Raji (cell line): Measurements from ENCODE around the gene CGNL1.

Source experiments
- POLR2A ChIP-seq: IDR thresholded peaks from 2 replicates; pipeline ENCODE4 v1.6.1; 2011; ENCODE audit warnings: low read depth, low read length, control low read depth; ENCODE audit not compliant: insufficient read depth

CGNL1 gene

GRCh38 chr15:57375827-57376695, at the start of gene CGNL1:
CGNL1 (plus strand) TSS chr15:57376505; CDS start chr15:57438000, 61,495 bp downstream.
- no peak for TF ChIP-seq POLR2A

GRCh38 chr15:57327985-57328471, 48.3 kb upstream of the CGNL1 start:
- no peak for TF ChIP-seq POLR2A

GRCh38 chr15:57328479-57328878, 47.8 kb upstream of the CGNL1 start:
- TF ChIP-seq POLR2A = no peak

- no peak for TF ChIP-seq POLR2A
Measured at GRCh38 chr15:57328897-57329296, 47.4 kb upstream of the CGNL1 start.

- TF ChIP-seq POLR2A = no peak
Measured at GRCh38 chr15:57329582-57330367, 46.5 kb upstream of the CGNL1 start.

- TF ChIP-seq POLR2A = no peak
Measured at GRCh38 chr15:57330619-57331340, 45.5 kb upstream of the CGNL1 start.

- no peak for TF ChIP-seq POLR2A
Measured at GRCh38 chr15:57332326-57332725, 44.0 kb upstream of the CGNL1 start.

GRCh38 chr15:57333487-57333886, 42.8 kb upstream of the CGNL1 start:
- no peak for TF ChIP-seq POLR2A

- no peak for TF ChIP-seq POLR2A
Measured at GRCh38 chr15:57334257-57334656, 42.0 kb upstream of the CGNL1 start.

- no peak for TF ChIP-seq POLR2A
Measured at GRCh38 chr15:57335293-57335715, 41.0 kb upstream of the CGNL1 start.

- TF ChIP-seq POLR2A = no peak
Measured at GRCh38 chr15:57335719-57336118, 40.6 kb upstream of the CGNL1 start.

GRCh38 chr15:57337868-57338411, 38.4 kb upstream of the CGNL1 start:
- no peak for TF ChIP-seq POLR2A

GRCh38 chr15:57339321-57339720, 37.0 kb upstream of the CGNL1 start:
- TF ChIP-seq POLR2A = no peak

- TF ChIP-seq POLR2A = no peak
Measured at GRCh38 chr15:57340682-57341259, 35.5 kb upstream of the CGNL1 start.

- no peak for TF ChIP-seq POLR2A
Measured at GRCh38 chr15:57343048-57343447, 33.3 kb upstream of the CGNL1 start.

- no peak for TF ChIP-seq POLR2A
Measured at GRCh38 chr15:57343498-57343897, 32.8 kb upstream of the CGNL1 start.
